ENCODE data around the gene STARD3.

The STARD3 gene

DNA sequence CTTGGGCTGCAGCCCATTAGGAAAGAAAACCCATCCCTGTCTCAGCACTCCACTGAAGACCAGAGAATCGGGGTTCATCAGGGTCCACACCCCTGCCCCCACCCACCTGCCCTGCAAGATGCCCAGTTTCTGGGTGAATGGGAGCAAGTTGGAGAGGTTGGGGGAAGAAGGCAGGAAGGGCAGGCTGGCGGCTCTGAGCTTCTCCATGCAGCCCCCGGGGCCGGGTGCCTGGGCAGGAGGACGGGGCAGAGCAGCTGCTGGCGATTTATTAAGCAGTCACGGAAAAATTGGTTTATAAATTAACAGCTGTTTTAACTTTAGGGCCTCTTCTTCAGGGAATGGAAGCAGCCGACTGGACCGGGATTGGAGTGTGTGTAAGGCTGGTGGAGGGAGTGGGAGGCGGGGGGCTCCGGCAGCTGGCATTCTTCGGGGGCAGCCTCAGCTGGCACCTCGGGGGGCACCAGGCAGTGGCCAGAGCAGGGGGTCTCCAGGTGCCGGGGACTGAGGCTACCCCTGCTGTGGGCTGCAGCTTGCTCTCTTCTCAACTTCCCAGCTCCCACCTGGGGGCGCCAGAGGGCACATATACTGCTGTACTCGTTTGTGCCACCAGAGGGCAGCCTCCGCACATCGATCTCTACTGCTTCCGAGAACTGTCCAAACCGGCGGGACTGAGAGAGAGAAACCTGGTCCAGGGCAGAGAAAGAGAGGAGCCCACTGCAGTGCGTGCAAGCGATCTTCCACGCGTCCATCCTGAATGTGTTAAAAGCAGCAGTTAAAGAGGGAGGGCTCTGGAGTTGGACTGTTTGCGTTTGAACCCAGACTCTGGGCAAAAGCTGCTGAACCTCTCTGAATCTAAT, 15.2 kb upstream of the STARD3 start:
- peak; percentile 85 for DNase-seq

GRCh38 chr17:39622380-39623006, 14.5 kb upstream of the STARD3 start:
- DNase-seq = no peak

DNA sequence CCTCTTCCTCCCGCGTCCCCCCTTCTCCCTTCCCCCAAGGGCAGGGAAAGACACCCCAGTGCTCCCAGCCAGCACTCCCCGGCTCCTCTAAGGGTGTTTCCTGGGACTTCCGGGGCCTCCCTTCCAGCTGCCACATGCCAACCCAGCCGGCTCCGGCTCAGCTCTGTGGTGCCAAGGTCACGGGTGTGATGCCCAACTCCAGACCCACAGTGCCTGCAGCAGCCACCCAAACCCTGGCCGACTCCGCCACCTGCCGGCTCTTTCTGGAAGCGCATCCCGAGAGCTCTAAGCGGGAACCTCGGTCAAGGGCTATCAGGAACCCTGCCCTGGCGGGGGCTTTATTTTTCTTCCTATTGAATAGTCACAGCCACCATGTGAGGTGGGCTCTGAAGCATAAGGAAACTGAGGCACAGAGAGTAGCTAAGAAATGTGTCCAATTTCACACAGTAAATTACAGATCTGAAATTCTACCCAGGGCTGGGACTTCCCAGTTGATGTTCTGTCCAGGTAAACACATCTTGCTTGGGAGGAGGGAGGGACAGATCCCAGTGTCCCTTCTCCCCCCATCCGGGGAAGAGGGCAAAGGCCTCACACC, 13.5 kb upstream of the STARD3 start:
- DNase-seq = peak; percentile 86

DNA sequence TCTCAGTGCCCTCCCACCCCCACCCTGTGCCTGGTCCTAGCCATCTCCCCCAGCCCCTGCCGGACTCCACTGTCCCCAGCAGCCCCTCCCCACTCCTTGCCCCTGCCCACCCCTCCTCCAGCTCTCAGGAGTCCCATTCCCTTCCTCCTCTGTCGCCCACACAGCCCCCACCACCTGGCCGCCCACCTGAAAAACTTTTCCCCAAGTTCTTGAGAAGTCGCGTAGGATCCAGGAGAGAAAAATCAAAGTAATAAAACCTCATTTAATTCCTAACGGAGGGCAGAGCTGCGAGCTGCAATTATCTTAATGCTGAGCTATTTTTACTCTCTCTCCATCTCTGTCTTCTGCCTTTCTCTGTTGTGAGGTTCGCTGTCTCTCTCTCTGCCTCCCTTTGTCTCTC, 12.6 kb upstream of the STARD3 start:
- no peak for DNase-seq

- no peak for DNase-seq
Observed at GRCh38 chr17:39625198-39625785, 11.7 kb upstream of the STARD3 start.

DNA sequence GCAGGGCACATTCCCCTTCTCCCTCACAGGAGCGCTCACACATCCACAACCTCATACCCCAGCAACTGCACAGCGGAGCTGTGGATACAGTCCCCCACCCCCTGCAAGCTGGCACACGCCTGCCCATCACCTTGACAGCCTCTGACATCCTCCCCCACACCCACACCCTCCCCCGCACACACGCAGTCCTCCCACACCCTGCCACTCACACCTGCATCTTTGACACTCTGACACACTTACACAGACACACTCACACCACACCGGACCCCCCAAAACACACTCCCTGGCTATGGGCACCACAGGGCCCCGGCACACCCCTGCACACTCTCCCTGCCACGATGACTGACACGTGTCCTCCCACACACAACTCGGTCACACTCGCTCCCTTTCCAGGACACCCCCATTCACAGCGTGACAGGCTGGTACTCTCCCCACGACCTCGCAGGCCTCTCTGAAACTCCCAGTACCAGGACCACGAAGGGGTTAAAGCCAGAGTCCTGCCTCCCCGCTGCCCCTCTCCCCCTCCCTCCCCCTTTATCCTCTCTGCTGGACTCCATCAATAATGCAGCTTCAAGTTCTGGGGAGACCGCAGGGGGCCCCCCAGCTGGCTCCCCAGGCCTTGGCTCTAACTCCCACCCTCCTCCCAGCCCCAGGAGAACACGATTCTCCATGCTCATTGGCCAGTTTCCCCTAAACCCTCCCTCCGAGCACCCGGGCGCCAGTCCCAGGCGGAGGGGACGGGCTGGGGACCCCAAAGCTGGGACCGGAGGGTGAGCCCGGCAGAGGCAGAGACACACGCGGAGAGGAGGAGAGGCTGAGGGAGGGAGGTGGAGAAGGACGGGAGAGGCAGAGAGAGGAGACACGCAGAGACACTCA, 10.5 kb upstream of the STARD3 start, which contains the start of gene PPP1R1B:
Gene PPP1R1B, plus strand, starts transcription at position 782 of the 876 bp plus-strand sequence. CDS start 441 bp downstream, outside the sequence.
- DNase-seq = no peak

GRCh38 chr17:39627047-39627711, 9.8 kb upstream of the STARD3 start:
- DNase-seq = no peak

DNA sequence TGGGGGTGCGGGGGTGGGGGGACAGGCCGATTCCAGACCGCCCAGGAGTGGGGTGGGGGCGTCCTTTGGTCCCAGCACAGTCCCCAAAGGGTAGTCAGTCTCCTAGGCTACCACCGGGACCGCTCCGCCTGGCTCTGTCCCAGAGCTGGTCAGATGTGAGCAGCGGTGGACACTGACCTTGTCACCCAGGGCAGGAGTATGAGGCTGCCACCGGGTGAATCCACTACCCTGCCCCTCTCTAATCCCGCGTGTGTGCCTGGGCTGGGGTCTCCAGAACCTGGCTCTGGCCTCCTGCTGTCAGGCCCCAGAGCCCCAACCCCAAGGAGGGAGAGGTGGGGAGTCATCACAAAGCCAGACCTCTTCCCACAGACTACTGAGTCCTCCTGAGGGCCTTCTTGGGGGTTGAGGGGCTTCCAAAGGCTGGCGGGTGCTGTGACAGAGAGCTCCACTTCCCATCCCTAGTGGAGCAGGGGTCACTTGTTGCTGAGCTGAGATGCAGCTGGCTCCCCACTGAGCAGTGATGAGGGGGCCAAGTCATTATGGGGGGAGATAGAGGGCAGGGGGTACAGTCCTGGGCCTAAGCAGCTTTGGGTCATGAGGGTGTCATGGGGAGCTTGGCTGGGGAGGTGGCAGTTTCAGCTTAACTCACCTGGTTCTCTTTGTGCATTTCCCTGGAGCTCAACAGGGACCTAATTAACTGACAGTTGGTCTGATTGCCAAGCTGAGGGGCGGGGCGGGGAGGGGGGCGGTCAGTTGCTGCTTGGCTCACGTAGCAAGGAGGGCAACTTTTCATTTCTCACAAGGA, 9.0 kb upstream of the STARD3 start:
- no peak for DNase-seq

DNA sequence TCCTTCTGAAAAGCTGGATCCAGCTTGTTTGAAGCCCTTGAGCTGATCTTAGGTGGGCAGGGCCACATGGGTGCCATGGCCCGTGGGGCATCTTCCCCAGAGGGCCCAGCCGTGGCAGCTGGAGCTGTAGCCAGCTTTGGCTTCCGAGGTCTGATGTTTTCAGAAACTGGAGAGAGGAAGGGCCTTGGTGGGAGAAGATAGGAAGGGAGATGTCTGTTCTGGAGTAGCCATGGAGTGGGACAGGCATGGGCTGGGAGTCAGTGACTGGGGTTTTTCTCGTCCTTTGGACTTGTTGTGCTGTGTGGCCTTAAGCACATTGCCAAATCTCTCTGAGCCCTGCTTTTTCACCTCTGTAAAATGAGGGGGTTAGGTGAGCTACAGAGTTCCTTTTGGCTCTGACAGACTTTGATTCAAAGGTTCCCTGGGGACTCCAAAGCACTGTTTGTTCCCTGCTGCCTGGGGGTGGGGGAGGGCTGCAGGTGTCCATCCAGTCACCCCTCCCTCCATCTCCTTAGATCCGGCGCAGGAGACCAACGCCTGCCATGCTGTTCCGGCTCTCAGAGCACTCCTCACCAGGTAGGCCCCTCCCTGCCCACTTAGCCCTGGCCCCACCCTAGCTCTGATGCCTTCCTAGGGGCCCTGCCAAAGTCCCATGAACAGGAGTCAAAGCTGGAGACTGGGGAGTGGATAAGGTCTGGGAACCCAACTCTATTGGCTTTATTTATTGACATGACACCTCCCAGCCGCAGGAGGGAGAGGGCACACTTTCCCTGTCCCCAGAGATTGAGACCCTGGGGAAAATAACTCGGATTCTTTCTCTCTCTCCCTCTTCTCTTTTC, 8.1 kb upstream of the STARD3 start:
- no peak for DNase-seq

GRCh38 chr17:39629494-39629880, 7.5 kb upstream of the STARD3 start:
- DNase-seq = no peak

DNA sequence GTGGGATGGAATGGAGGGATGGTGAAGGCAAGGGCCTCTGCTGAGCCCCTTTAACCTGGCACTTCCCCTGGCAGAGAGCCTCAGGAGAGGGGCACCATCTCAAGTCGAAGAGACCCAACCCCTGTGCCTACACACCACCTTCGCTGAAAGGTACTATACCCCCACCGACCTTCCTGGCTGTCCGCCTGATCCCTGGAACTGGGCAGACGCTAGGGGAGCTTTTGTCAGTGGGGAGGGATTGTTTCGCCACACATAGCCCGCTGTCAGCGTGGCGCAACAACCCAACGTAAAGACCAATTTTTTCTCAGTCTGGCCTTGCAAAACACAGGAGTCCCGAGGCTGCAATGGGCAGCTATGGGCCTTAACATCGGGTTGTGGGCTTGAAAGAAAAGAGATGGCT, 7.0 kb upstream of the STARD3 start:
- DNase-seq = no peak

- DNase-seq = no peak
Observed at GRCh38 chr17:39631403-39631802, 5.5 kb upstream of the STARD3 start.

- DNase-seq = no peak
Observed at GRCh38 chr17:39632153-39632941, 4.6 kb upstream of the STARD3 start.

DNA sequence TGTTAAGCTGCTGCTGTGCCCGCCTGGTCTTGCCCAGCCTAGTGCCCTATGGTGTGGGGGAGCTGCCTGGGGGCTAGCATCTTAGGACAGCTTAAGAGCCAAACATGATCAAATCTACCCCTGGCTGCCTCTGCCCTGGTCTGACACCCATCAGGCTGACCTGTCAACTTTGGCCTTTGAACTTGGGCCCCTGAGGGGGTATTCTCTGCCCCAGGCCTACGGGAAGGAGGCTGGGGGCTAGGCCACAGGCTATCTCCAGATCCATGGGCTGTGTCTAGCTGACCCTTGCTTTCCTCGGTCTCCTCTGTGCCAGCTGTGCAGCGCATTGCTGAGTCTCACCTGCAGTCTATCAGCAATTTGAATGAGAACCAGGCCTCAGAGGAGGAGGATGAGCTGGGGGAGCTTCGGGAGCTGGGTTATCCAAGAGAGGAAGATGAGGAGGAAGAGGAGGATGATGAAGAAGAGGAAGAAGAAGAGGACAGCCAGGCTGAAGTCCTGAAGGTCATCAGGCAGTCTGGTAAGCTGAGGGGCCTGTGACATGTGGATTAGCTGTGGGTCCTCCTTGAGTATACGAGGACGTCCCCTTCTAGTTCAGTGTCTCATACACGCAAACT, 3.3 kb upstream of the STARD3 start:
- no peak for DNase-seq

DNA sequence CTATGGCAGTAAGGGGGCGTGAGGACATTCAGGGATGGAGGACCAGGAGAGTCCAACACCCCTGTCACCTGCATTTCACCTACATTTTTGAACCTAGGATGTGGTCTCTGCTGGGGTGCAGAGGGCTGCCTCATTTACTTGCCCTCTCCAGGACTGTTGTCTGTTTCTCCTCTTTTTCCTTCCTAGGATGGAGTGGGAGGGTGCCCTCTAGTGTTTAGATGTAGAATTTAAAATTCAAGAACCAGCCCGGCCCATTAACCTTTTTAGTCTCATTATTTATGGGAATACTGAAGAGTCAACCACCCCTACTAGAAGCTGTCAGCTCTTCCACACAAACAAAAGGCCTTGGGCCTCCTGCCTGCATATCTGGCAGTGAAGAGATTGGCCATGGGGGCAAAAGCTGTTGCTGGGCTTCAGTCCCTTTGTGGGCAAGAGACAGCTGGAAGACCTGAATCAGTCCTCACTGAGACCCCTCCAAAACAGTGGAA, 2.5 kb upstream of the STARD3 start:
- no peak for DNase-seq

GRCh38 chr17:39635614-39636176, 1.2 kb upstream of the STARD3 start:
- DNase-seq = no peak

DNA sequence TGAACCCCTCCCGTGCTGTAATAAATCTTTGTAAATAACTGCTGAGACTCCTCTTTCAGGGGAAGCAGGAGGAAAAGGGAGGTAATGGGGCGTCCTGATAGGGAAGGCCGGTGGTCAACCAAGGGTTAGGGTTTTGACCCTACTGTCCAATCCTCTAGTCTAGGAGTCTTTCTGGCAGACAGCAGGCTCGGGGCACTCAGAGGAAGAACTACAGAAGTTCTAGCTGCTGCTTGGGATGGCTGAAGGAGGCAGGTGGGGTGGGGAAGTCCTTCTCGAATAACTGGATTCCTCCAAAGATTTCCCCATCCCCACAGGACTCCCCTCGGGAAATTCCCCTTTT, 387 bp upstream of the STARD3 start:
- DNase-seq = peak; percentile 13

- no peak for DNase-seq
Observed at GRCh38 chr17:39638317-39638716, 1.4 kb downstream of the STARD3 start.
